ENCODE data around the gene ISM2. TPM values are rescaled to one million over a fixed set of nuclear protein-coding genes. Genes with fewer than 3 reads are reported as not detected.

The ISM2 gene
- total RNA-seq, 2 experiments from 2014 or later: 0.74 to 0.94 TPM

DNA sequence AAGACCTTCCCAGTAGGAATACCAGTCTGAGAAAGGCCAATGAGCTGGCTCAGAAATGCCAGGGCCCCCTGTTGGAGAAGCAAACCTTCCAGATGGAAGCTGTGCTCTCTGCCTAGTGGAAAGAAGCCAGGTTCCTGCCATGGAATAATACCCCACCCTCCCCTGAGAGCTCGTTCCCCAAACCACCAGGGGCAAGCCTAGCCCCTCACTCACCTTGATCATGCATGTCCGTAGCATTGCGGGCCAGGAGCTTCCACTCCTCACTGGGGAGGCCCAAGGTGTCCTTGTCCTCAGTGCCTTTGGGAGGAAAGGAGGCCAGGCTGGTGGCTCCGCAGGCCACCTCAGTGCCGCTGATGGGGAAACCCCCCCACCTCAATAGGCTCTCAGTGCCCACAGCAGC lies 20.6 kb downstream of the ISM2 start:
- intact Hi-C loops (cut with micrococcal nuclease): no loop called here
- POLR2A ChIA-PET: interaction anchor here (1.2 to 1.4 kb wide), 2 partner anchors 15 to 16 kb away, joined by 3 read pairs; no protein-coding TSS in a partner anchor
- Mint-ChIP-seq H3K36me3 (ENCODE audit: low read depth) (no peaks in the 10 kb centered on the region), H3K9me3 (no peaks in the 10 kb centered on the region), H3K27me3 (no peaks in the 10 kb centered on the region), H3K4me3 (no peak overlapping the region), H3K4me1 (ENCODE audit: low read depth) (no peaks in the 10 kb centered on the region), H3K27ac (no peak overlapping the region)
- ATAC-seq (no peak), DNase-seq (no peak)
- CTCF ChIA-PET: interaction anchor here (2.5 kb wide), 1 partner anchor 18 kb away, joined by 9 read pairs; no protein-coding TSS in a partner anchor
- TF ChIP-seq, protein P1, sequence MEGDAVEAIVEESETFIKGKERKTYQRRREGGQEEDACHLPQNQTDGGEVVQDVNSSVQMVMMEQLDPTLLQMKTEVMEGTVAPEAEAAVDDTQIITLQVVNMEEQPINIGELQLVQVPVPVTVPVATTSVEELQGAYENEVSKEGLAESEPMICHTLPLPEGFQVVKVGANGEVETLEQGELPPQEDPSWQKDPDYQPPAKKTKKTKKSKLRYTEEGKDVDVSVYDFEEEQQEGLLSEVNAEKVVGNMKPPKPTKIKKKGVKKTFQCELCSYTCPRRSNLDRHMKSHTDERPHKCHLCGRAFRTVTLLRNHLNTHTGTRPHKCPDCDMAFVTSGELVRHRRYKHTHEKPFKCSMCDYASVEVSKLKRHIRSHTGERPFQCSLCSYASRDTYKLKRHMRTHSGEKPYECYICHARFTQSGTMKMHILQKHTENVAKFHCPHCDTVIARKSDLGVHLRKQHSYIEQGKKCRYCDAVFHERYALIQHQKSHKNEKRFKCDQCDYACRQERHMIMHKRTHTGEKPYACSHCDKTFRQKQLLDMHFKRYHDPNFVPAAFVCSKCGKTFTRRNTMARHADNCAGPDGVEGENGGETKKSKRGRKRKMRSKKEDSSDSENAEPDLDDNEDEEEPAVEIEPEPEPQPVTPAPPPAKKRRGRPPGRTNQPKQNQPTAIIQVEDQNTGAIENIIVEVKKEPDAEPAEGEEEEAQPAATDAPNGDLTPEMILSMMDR (IDR thresholded peaks at IDR 0.05): no peak

DNA sequence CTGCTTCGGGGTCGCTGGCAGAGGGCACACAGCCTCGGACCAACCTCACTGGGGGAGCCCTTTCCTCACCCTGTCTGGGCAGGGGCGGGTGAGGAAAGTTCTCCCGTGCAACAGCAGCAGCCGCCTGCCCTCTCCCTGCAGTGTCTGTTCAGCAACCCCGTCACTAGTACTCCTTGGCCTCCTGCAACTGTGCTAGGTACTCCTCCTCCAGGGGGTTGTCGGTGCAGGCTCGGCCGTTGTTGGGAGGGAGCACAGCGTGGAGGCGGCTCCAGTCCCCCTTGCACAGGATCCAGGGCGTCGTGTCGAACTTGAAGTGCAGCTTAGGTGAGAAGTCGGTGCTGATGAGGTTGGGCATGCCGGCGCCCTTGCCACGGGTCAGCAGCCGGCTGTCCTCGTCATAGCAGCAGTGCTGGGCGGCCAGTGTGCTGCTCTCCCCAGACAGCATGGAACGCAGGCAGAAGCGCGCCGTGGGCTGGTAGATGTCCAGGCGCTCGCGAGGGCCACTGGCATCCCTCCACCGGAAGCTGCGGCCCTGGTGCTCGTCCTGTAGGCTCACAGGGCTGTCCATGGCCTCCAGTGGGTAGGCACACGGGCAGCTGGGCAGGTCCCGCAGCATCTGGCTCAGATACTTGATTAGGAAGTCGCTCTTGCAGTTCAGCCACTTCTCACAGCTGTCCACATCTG lies 23.0 kb downstream of the ISM2 start:
- no peak for DNase-seq
- TF ChIP-seq, protein P1 (IDR thresholded peaks at IDR 0.05): no peak
- CTCF ChIA-PET: no interaction called here
- no peak overlapping the region for H3K4me3 Mint-ChIP-seq
- no peak for ATAC-seq
- no peaks in the 10 kb centered on the region for H3K4me1 Mint-ChIP-seq (ENCODE audit: low read depth)
- H3K27me3 Mint-ChIP-seq: no peaks in the 10 kb centered on the region
- no peaks in the 10 kb centered on the region for H3K36me3 Mint-ChIP-seq (ENCODE audit: low read depth)
- no peaks in the 10 kb centered on the region for H3K9me3 Mint-ChIP-seq
- H3K27ac Mint-ChIP-seq: no peak overlapping the region
- intact Hi-C loops (cut with micrococcal nuclease): no loop called here
- POLR2A ChIA-PET: no interaction called here

DNA sequence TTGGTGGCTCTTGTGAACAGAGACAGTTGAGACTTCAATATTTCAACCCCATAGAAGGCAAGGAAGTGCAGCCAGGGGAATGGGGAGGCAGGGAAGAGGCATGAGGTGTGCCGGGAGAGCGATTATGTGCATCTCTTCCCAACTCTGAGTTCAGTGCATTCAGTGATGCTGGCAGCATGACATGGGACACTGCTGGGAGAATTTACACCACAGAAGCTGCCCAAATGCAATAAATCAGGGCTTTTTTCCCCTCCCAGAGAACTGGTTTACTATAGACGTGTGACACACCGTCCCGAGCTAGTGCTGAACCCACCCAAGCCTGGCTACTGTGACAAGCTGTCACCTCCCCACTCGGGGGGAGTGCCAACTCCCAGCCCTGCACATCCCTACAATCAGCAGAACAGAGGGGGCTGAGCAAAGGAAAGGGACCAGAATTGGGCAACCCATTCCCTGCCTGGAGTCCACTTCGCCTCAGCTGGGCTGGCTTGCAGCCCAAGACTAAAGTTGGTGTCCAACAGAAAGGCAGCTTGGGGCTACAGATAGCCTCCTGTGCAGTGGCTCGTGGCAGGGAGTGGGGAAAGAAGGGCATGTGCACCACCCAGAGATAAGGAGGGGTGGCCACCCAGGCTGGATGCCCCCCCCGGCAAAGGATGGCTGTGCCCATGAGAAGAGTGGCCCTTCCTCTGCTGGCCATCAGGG lies 24.0 kb downstream of the ISM2 start:
- intact Hi-C loops (cut with micrococcal nuclease): no loop called here
- ChIA-PET POLR2A (interaction anchor here (1.1 kb wide), 1 partner anchor 17 kb away, joined by 3 read pairs; the partner anchor contains the start of gene VIPAS39), CTCF (no interaction called here)
- TF ChIP-seq, protein P1 (IDR thresholded peaks at IDR 0.05): no peak
- Mint-ChIP-seq H3K27ac (no peak overlapping the region), H3K27me3 (no peaks in the 10 kb centered on the region), H3K4me1 (ENCODE audit: low read depth) (no peaks in the 10 kb centered on the region), H3K4me3 (no peak overlapping the region), H3K9me3 (no peaks in the 10 kb centered on the region), H3K36me3 (ENCODE audit: low read depth) (peaks cover 1% of the 10 kb centered on the region)
- ATAC-seq (no peak), DNase-seq (no peak)

DNA sequence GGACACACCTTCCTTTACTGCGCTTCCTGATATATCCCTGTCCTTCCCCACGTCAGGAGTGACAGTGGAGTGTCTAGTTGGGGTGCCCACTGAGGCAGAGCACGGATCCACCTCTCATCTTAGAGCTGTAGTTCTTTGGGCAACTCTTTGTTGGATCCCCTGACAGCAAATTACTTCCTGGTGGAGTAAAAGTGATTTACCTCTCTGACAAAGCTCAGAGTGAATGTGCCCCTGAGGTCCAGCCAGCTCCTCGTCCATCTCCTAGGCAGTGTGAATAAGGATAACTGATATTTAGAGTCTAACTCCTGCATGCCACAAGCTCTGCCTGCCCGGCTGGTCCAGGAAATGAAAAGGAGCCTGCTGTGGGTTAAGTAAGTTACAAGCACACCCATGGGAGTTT lies 24.7 kb downstream of the ISM2 start:
- intact Hi-C loops (cut with micrococcal nuclease): no loop called here
- DNase-seq (no peak), ATAC-seq (no peak)
- Mint-ChIP-seq H3K27ac (no peak overlapping the region), H3K9me3 (no peaks in the 10 kb centered on the region), H3K27me3 (no peaks in the 10 kb centered on the region), H3K4me1 (ENCODE audit: low read depth) (no peaks in the 10 kb centered on the region), H3K36me3 (ENCODE audit: low read depth) (peaks cover 6% of the 10 kb centered on the region), H3K4me3 (no peak overlapping the region)
- ChIA-PET CTCF (no interaction called here), POLR2A (interaction anchor here (1.1 kb wide), 1 partner anchor 17 kb away, joined by 3 read pairs; the partner anchor contains the start of gene VIPAS39)
- TF ChIP-seq, protein P1 (IDR thresholded peaks at IDR 0.05): no peak

All from activated CD8-positive, alpha-beta T cell treated with anti-CD3 and anti-CD28 coated beads for 36 hours (primary cell).